VCaP (cell line): ENCODE results near the gene MB.

Source experiments
- H3K27ac ChIP-seq: fragments of 450-650 bp; 2 replicates; pipeline ENCODE4 v1.5.1; 2017
- CTCF ChIP-seq: fragments of 450-650 bp; conservative IDR thresholded peaks from 2 replicates; pipeline ENCODE4 v1.5.1; 2017; ENCODE audit warnings: mild to moderate bottlenecking, moderate library complexity

MB gene

GRCh38 chr22:35568751-35569739 is 48.1 kb downstream of the MB start:
- TF ChIP-seq CTCF: no peak
- H3K27ac ChIP-seq: no peak overlapping the region

GRCh38 chr22:35567351-35568141 is 49.6 kb downstream of the MB start:
- H3K27ac ChIP-seq: no peak overlapping the region
- TF ChIP-seq CTCF: no peak

- TF ChIP-seq CTCF: no peak
- H3K27ac ChIP-seq: no peak overlapping the region
These were observed 51.9 kb downstream of the MB start for GRCh38 chr22:35564975-35565867.

GRCh38 chr22:35563211-35563610 is 53.9 kb downstream of the MB start:
- H3K27ac ChIP-seq: no peak overlapping the region
- no peak for TF ChIP-seq CTCF

GRCh38 chr22:35561796-35562526 is 55.2 kb downstream of the MB start:
- TF ChIP-seq CTCF: no peak
- H3K27ac ChIP-seq: no peak overlapping the region

GRCh38 chr22:35560824-35561223 is 56.3 kb downstream of the MB start:
- no peak for TF ChIP-seq CTCF
- no peak overlapping the region for H3K27ac ChIP-seq
